ENCODE results near the gene KIAA0825. TPM values are rescaled to one million over a fixed set of nuclear protein-coding genes. Genes with fewer than 3 reads are reported as not detected.

KIAA0825 gene
- total RNA-seq, 1 experiment from 2014 or later: 1.3 TPM

GRCh38 chr5:94154672-94155071, 463.7 kb downstream of the KIAA0825 start (continued):
- TF ChIP-seq, protein P1, sequence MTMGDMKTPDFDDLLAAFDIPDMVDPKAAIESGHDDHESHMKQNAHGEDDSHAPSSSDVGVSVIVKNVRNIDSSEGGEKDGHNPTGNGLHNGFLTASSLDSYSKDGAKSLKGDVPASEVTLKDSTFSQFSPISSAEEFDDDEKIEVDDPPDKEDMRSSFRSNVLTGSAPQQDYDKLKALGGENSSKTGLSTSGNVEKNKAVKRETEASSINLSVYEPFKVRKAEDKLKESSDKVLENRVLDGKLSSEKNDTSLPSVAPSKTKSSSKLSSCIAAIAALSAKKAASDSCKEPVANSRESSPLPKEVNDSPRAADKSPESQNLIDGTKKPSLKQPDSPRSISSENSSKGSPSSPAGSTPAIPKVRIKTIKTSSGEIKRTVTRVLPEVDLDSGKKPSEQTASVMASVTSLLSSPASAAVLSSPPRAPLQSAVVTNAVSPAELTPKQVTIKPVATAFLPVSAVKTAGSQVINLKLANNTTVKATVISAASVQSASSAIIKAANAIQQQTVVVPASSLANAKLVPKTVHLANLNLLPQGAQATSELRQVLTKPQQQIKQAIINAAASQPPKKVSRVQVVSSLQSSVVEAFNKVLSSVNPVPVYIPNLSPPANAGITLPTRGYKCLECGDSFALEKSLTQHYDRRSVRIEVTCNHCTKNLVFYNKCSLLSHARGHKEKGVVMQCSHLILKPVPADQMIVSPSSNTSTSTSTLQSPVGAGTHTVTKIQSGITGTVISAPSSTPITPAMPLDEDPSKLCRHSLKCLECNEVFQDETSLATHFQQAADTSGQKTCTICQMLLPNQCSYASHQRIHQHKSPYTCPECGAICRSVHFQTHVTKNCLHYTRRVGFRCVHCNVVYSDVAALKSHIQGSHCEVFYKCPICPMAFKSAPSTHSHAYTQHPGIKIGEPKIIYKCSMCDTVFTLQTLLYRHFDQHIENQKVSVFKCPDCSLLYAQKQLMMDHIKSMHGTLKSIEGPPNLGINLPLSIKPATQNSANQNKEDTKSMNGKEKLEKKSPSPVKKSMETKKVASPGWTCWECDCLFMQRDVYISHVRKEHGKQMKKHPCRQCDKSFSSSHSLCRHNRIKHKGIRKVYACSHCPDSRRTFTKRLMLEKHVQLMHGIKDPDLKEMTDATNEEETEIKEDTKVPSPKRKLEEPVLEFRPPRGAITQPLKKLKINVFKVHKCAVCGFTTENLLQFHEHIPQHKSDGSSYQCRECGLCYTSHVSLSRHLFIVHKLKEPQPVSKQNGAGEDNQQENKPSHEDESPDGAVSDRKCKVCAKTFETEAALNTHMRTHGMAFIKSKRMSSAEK (CRISPR knock-in tag; IDR thresholded peaks at IDR 0.05; ENCODE audit: borderline replicate concordance): no peak
- TF ChIP-seq FOXP1 (CRISPR knock-in tag; IDR thresholded peaks at IDR 0.05; ENCODE audit: borderline replicate concordance) (no peak), NR1H2 (CRISPR knock-in tag; IDR thresholded peaks at IDR 0.05) (no peak), ZNF671 (CRISPR knock-in tag; IDR thresholded peaks at IDR 0.05) (no peak)

GRCh38 chr5:94153736-94154450, 464.5 kb downstream of the KIAA0825 start:
- Mint-ChIP-seq H3K27ac (0 out of 2 replicates have a peak overlapping the region, but pooled peaks have one; percentile 11), H3K9me3 (peaks cover 9% of the 10 kb centered on the region), H3K4me1 (peaks cover 10% of the 10 kb centered on the region), H3K4me3 (no peak overlapping the region), H3K36me3 (peaks cover 15% of the 10 kb centered on the region), H3K27me3 (ENCODE audit: low read depth) (no peaks in the 10 kb centered on the region)
- DNase-seq (ENCODE audit: low spot score) (no peak), ATAC-seq (no peak)
- POLR2A ChIA-PET: no interaction called here
- CTCF ChIA-PET: no interaction called here
- TF ChIP-seq SMAD3 (CRISPR knock-in tag; IDR thresholded peaks at IDR 0.05; ENCODE audit: borderline replicate concordance) (no peak), NFE2L1 (CRISPR knock-in tag; IDR thresholded peaks at IDR 0.05) (no peak), TEAD4 (CRISPR knock-in tag; IDR thresholded peaks at IDR 0.05) (no peak), FOXP4 (CRISPR knock-in tag; IDR thresholded peaks at IDR 0.05) (no peak), CDX4 (CRISPR knock-in tag; IDR thresholded peaks at IDR 0.05; ENCODE audit: borderline replicate concordance) (no peak), CBFB (CRISPR knock-in tag; IDR thresholded peaks at IDR 0.05; ENCODE audit: low read depth) (no peak), ZNF512 (CRISPR knock-in tag; IDR thresholded peaks at IDR 0.05; ENCODE audit: borderline replicate concordance) (no peak), GABPB1 (CRISPR knock-in tag; IDR thresholded peaks at IDR 0.05) (no peak), NR3C1 (CRISPR knock-in tag; conservative IDR thresholded peaks at IDR 0.05; ENCODE audit: low read depth) (no peak), TP53 (CRISPR knock-in tag; IDR thresholded peaks at IDR 0.05) (no peak), RELA (CRISPR knock-in tag; IDR thresholded peaks at IDR 0.05; ENCODE audit: borderline replicate concordance) (no peak), EMX1 (CRISPR knock-in tag; IDR thresholded peaks at IDR 0.05) (no peak), SMAD4 (CRISPR knock-in tag; IDR thresholded peaks at IDR 0.05) (no peak)
- TF ChIP-seq, protein P2, sequence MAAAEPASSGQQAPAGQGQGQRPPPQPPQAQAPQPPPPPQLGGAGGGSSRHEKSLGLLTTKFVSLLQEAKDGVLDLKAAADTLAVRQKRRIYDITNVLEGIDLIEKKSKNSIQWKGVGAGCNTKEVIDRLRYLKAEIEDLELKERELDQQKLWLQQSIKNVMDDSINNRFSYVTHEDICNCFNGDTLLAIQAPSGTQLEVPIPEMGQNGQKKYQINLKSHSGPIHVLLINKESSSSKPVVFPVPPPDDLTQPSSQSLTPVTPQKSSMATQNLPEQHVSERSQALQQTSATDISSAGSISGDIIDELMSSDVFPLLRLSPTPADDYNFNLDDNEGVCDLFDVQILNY (CRISPR knock-in tag; IDR thresholded peaks at IDR 0.05): no peak
- TF ChIP-seq, protein P3, sequence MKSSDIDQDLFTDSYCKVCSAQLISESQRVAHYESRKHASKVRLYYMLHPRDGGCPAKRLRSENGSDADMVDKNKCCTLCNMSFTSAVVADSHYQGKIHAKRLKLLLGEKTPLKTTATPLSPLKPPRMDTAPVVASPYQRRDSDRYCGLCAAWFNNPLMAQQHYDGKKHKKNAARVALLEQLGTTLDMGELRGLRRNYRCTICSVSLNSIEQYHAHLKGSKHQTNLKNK (CRISPR knock-in tag; IDR thresholded peaks at IDR 0.05): no peak
- TF ChIP-seq, protein P4, sequence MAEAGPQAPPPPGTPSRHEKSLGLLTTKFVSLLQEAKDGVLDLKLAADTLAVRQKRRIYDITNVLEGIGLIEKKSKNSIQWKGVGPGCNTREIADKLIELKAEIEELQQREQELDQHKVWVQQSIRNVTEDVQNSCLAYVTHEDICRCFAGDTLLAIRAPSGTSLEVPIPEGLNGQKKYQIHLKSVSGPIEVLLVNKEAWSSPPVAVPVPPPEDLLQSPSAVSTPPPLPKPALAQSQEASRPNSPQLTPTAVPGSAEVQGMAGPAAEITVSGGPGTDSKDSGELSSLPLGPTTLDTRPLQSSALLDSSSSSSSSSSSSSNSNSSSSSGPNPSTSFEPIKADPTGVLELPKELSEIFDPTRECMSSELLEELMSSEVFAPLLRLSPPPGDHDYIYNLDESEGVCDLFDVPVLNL (CRISPR knock-in tag; IDR thresholded peaks at IDR 0.05; ENCODE audit: borderline replicate concordance, low read depth): no peak
- TF ChIP-seq, protein P5, sequence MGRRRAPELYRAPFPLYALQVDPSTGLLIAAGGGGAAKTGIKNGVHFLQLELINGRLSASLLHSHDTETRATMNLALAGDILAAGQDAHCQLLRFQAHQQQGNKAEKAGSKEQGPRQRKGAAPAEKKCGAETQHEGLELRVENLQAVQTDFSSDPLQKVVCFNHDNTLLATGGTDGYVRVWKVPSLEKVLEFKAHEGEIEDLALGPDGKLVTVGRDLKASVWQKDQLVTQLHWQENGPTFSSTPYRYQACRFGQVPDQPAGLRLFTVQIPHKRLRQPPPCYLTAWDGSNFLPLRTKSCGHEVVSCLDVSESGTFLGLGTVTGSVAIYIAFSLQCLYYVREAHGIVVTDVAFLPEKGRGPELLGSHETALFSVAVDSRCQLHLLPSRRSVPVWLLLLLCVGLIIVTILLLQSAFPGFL (CRISPR knock-in tag; IDR thresholded peaks at IDR 0.05; ENCODE audit: borderline replicate concordance): no peak
- TF ChIP-seq, protein P6, sequence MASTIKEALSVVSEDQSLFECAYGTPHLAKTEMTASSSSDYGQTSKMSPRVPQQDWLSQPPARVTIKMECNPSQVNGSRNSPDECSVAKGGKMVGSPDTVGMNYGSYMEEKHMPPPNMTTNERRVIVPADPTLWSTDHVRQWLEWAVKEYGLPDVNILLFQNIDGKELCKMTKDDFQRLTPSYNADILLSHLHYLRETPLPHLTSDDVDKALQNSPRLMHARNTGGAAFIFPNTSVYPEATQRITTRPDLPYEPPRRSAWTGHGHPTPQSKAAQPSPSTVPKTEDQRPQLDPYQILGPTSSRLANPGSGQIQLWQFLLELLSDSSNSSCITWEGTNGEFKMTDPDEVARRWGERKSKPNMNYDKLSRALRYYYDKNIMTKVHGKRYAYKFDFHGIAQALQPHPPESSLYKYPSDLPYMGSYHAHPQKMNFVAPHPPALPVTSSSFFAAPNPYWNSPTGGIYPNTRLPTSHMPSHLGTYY (CRISPR knock-in tag; IDR thresholded peaks at IDR 0.05): no peak
